Ovary (tissue), 9 donors: Measurements from ENCODE around the gene RAF1. TPM values are rescaled to one million over a fixed set of nuclear protein-coding genes. Genes with fewer than 3 reads are reported as not detected.
"Not testable (repeated sequence)": the region's sequence is repeated elsewhere in the genome, so short reads cannot be mapped to it uniquely, and the experiment has no call there.

Experiments
- DNase-seq, 5 donors: peaks; one replicate each; pipeline ENCODE4 v3.0.0-alpha.2; 2019 to 2020
- H3K27ac ChIP-seq, 2 donors: fragments of 200-600 bp; one replicate each; pipeline versions ENCODE4 v1.5.1 to v1.8.0; 2019 to 2022
- H3K27me3 ChIP-seq: fragments of 200-600 bp; one replicate; pipeline ENCODE4 v1.8.0; 2022
- H3K36me3 ChIP-seq: fragments of 200-600 bp; sonication (generic); one replicate; pipeline ENCODE4 v1.5.1; 2019
- H3K4me1 ChIP-seq: one replicate; pipeline ENCODE4 v1.8.1; 2013; ENCODE audit warnings: mild to moderate bottlenecking, moderate library complexity; ENCODE audit not compliant: insufficient read depth
- H3K4me3 ChIP-seq: fragments of 200-600 bp; sonication (generic); one replicate; pipeline ENCODE4 v1.5.1; 2017
- H3K9me3 ChIP-seq, 2 donors: fragments of 200-600 bp in 1 of 2; sonication (generic) in 1 of 2; one replicate each; pipeline versions ENCODE4 v1.5.1 to v1.8.1; 2013 to 2019; ENCODE audit warnings: mild to moderate bottlenecking in 1 of 2, moderate library complexity in 1 of 2
- CTCF ChIP-seq, 3 donors: fragments of 450-650 bp in 2 of 3; fragments of 200-600 bp in 1 of 3; IDR thresholded peaks; one replicate each; pipeline versions ENCODE4 v1.5.1 to v1.8.0; 2016 to 2022; ENCODE audit warnings: antibody characterized with exemption in 3 of 3, mild to moderate bottlenecking in 1 of 3
- EP300 ChIP-seq: sonication (generic); formaldehyde crosslinking; IDR thresholded peaks from one replicate; pipeline ENCODE4 v1.6.1; 2017; ENCODE audit warnings: antibody characterized with exemption
- POLR2A ChIP-seq: fragments of 450-650 bp; IDR thresholded peaks from one replicate; pipeline ENCODE4 v1.6.1; 2017; ENCODE audit warnings: antibody characterized with exemption, mild to moderate bottlenecking, moderate library complexity
- WGBS, 3 donors: extraction: QIAGEN DNeasy Blood & Tissue Kit in 1 of 3; methylation state at CpG; one replicate each; pipeline versions ENCODE4 v1.1.5 to v1.1.7; 2013 to 2017; 5-methylcytosine and 5-hydroxymethylcytosine counted together
- intact Hi-C, 4 donors: fragments of 100-400 bp; cut with DNase I; formaldehyde crosslinking; loops; one replicate each; pipeline versions ENCODE4 v1.11.0 to v1.15.1; 2022 to 2023
- polyA plus RNA-seq, 2 donors: library from polyadenylated mRNA; stranded (reverse); fragments of 200-250 nt in 1 of 2; fragments of 350-450 nt in 1 of 2; fragmentation: Illumina TruSeq in 1 of 2; extraction: RNeasy Lipid Tissue Mini Kit (QIAGEN cat#74804) in 1 of 2; gene quantifications; one replicate each; pipeline ENCODE4 v1.2.3, GENCODE V29; 2013 to 2014
- total RNA-seq, 7 donors: library from RNA; depleted of rRNA in 2 of 7; stranded (reverse); fragments of >200 nt in 2 of 7; fragmentation: NEBNext Ultra II Directional in 3 of 7; extraction: Animal tissue kit (Norgen Biotek cat#: 25700) in 3 of 7; gene quantifications; one replicate each; pipeline versions ENCODE4 v1.1.0 to v1.2.4, GENCODE V29; 2016 to 2023
- donor health status: DM: no; HTN: no; CAD: no; lungs with moderate emphysema.
- donor health status: DM: no; HTN: no; CAD: no.
- donor health status: Bipolar disorder and iron deficiency.
- donor health status: DM: yes; HTN: yes; CAD: no.
- donor health status: DM: no; HTN: no; CAD: no.
- donor health status: DM: yes; HTN: yes; CAD: no.

The RAF1 gene
- total and polyA plus RNA-seq, 9 donors = 62.1 to 106 (median 78.8) TPM

- 69 to 76% (median 74%) methylated on average over 3 of the region's 3 CpGs for WGBS, 3 donors
- Histone ChIP-seq H3K9me3 (no peaks in the 10 kb centered on the region), H3K27me3 (no peaks in the 10 kb centered on the region), H3K4me3 (no peak overlapping the region), H3K27ac (no peak overlapping the region), H3K4me1 (no peaks in the 10 kb centered on the region), H3K36me3 (no peaks in the 10 kb centered on the region)
- no peak for DNase-seq
- intact Hi-C loops = no loop called here
- TF ChIP-seq EP300 (no peak), CTCF (IDR thresholded peaks at IDR 0.05) (no peak), POLR2A (no peak)
These were observed 38.6 kb upstream of the RAF1 start for GRCh38 chr3:12702501-12702900.

- H3K27me3 ChIP-seq, intact Hi-C loops, H3K27ac ChIP-seq, H3K36me3 ChIP-seq, H3K9me3 ChIP-seq, H3K4me3 ChIP-seq, H3K4me1 ChIP-seq, DNase-seq: not testable (repeated sequence)
- whole genome bisulfite sequencing, 3 donors = 93 to 96% (median 94%) methylated on average over 10 of the region's 10 CpGs
These were observed 37.7 kb upstream of the RAF1 start for GRCh38 chr3:12701601-12702000.

GRCh38 chr3:12700800-12701199, 36.9 kb upstream of the RAF1 start:
- Histone ChIP-seq H3K9me3 (no peaks in the 10 kb centered on the region), H3K27ac (no peak overlapping the region), H3K4me3 (no peak overlapping the region), H3K36me3 (no peaks in the 10 kb centered on the region), H3K27me3 (no peaks in the 10 kb centered on the region), H3K4me1 (no peaks in the 10 kb centered on the region)
- TF ChIP-seq POLR2A (no peak), EP300 (no peak), CTCF (IDR thresholded peaks at IDR 0.05) (no peak)
- 81 to 98% (median 91%) methylated on average over 2 of the region's 2 CpGs for WGBS, 3 donors
- DNase-seq = no peak
- intact Hi-C loops = no loop called here

GRCh38 chr3:12695916-12696315, 32.0 kb upstream of the RAF1 start:
- Histone ChIP-seq H3K27ac (no peak overlapping the region), H3K27me3 (no peaks in the 10 kb centered on the region), H3K36me3 (no peaks in the 10 kb centered on the region), H3K9me3 (no peaks in the 10 kb centered on the region), H3K4me1 (no peaks in the 10 kb centered on the region), H3K4me3 (no peak overlapping the region)
- DNase-seq = no peak
- 78 to 86% (median 78%) methylated on average over 2 of the region's 2 CpGs for WGBS, 3 donors
- no peak for TF ChIP-seq POLR2A
- TF ChIP-seq CTCF (IDR thresholded peaks at IDR 0.05) = no peak
- TF ChIP-seq EP300 = no peak
- intact Hi-C loops = no loop called here

- TF ChIP-seq CTCF (IDR thresholded peaks at IDR 0.05) (no peak), EP300 (no peak), POLR2A (no peak)
- intact Hi-C loops = no loop called here
- 89 to 98% (median 91%) methylated on average over 3 of the region's 3 CpGs for WGBS, 3 donors
- H3K27ac ChIP-seq = no peak overlapping the region
- no peaks in the 10 kb centered on the region for H3K36me3 ChIP-seq
- no peak for DNase-seq
- no peaks in the 10 kb centered on the region for H3K9me3 ChIP-seq
- no peak overlapping the region for H3K4me3 ChIP-seq
- H3K27me3 ChIP-seq = no peaks in the 10 kb centered on the region
- H3K4me1 ChIP-seq = no peaks in the 10 kb centered on the region
These were observed 31.2 kb upstream of the RAF1 start for GRCh38 chr3:12695112-12695511.
